Measurements from ENCODE around the gene LILRB1.

DNA sequence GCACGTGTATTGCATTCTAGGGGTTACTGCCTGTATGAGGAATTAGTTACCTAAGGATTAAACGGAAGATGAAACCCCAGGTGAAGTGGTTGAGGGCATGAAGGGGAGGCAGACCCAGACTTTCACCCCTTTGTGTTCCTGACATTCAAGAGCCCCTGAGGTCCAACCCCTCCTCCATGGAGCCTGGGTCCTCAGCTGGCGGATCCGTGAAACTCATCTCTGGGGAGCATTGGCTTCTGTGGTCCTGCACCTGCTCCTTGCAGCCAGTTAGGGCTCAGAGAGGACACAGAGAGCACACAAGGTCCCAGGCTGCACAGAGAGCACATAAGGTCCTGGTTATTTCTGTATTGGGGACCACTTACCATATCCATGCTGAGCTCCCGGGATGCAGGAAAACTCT is 43.9 kb upstream of the LILRB1 start:
- TF ChIP-seq, protein P1, sequence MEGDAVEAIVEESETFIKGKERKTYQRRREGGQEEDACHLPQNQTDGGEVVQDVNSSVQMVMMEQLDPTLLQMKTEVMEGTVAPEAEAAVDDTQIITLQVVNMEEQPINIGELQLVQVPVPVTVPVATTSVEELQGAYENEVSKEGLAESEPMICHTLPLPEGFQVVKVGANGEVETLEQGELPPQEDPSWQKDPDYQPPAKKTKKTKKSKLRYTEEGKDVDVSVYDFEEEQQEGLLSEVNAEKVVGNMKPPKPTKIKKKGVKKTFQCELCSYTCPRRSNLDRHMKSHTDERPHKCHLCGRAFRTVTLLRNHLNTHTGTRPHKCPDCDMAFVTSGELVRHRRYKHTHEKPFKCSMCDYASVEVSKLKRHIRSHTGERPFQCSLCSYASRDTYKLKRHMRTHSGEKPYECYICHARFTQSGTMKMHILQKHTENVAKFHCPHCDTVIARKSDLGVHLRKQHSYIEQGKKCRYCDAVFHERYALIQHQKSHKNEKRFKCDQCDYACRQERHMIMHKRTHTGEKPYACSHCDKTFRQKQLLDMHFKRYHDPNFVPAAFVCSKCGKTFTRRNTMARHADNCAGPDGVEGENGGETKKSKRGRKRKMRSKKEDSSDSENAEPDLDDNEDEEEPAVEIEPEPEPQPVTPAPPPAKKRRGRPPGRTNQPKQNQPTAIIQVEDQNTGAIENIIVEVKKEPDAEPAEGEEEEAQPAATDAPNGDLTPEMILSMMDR (IDR thresholded peaks at IDR 0.05; ENCODE audit: insufficient read depth, low read length): no peak
- no peak for TF ChIP-seq SPI1 (IDR thresholded peaks at IDR 0.05; ENCODE audit: borderline replicate concordance, low read depth)
